ENCODE measurements around the gene WNT7B. TPM values are rescaled to one million over a fixed set of nuclear protein-coding genes. Genes with fewer than 3 reads are reported as not detected.

The WNT7B gene
- total RNA-seq, 2 experiments from 2014 or later: not detected

GRCh38 chr22:45911601-45912271 is 65.2 kb downstream of the WNT7B start:
- POLR2A ChIA-PET: no interaction called here
- Mint-ChIP-seq H3K36me3 (no peaks in the 10 kb centered on the region), H3K9me3 (peaks cover 8% of the 10 kb centered on the region), H3K27me3 (peaks cover 3% of the 10 kb centered on the region), H3K4me3 (no peak overlapping the region), H3K4me1 (no peaks in the 10 kb centered on the region), H3K27ac (no peak overlapping the region)
- ATAC-seq (ENCODE audit: low read depth) (no peak), DNase-seq (no peak)

- DNase-seq (no peak), ATAC-seq (ENCODE audit: low read depth) (no peak)
- H3K9me3 Mint-ChIP-seq: peaks cover 8% of the 10 kb centered on the region
- POLR2A ChIA-PET: no interaction called here
- no peak overlapping the region for H3K27ac Mint-ChIP-seq
- no peaks in the 10 kb centered on the region for H3K4me1 Mint-ChIP-seq
- peaks cover 3% of the 10 kb centered on the region for H3K27me3 Mint-ChIP-seq
- H3K36me3 Mint-ChIP-seq: no peaks in the 10 kb centered on the region
- no peak overlapping the region for H3K4me3 Mint-ChIP-seq
Measured at GRCh38 chr22:45910928-45911467, 66.0 kb downstream of the WNT7B start.

GRCh38 chr22:45908961-45909360 is 68.0 kb downstream of the WNT7B start:
- POLR2A ChIA-PET: no interaction called here
- no peak overlapping the region for H3K27ac Mint-ChIP-seq

GRCh38 chr22:45907996-45908395 is 69.0 kb downstream of the WNT7B start:
- ATAC-seq (ENCODE audit: low read depth): no peak
- POLR2A ChIA-PET: no interaction called here
- H3K4me1 Mint-ChIP-seq: no peaks in the 10 kb centered on the region
- DNase-seq: no peak
- peaks cover 3% of the 10 kb centered on the region for H3K27me3 Mint-ChIP-seq
- no peak overlapping the region for H3K27ac Mint-ChIP-seq
- H3K4me3 Mint-ChIP-seq: no peak overlapping the region
- H3K9me3 Mint-ChIP-seq: no peaks in the 10 kb centered on the region
- no peaks in the 10 kb centered on the region for H3K36me3 Mint-ChIP-seq

More at GRCh38 chr22:45908961-45909360, 68.0 kb downstream of the WNT7B start:
- H3K4me3 Mint-ChIP-seq: no peak overlapping the region
- DNase-seq (no peak), ATAC-seq (ENCODE audit: low read depth) (no peak)
- no peaks in the 10 kb centered on the region for H3K4me1 Mint-ChIP-seq
- H3K9me3 Mint-ChIP-seq: peaks cover 4% of the 10 kb centered on the region
- peaks cover 3% of the 10 kb centered on the region for H3K27me3 Mint-ChIP-seq
- no peaks in the 10 kb centered on the region for H3K36me3 Mint-ChIP-seq

- ATAC-seq (ENCODE audit: low read depth) (no peak), DNase-seq (no peak)
- H3K4me1 Mint-ChIP-seq: no peaks in the 10 kb centered on the region
- POLR2A ChIA-PET: interaction anchor here (0.7 kb wide), 1 partner anchor 496 kb away, joined by 3 read pairs; no protein-coding TSS in a partner anchor
- no peak overlapping the region for H3K27ac Mint-ChIP-seq
- no peak overlapping the region for H3K4me3 Mint-ChIP-seq
- H3K9me3 Mint-ChIP-seq: no peaks in the 10 kb centered on the region
- no peaks in the 10 kb centered on the region for H3K36me3 Mint-ChIP-seq
- H3K27me3 Mint-ChIP-seq: peaks cover 7% of the 10 kb centered on the region
Measured at GRCh38 chr22:45907378-45907777, 69.6 kb downstream of the WNT7B start.

GRCh38 chr22:45906946-45907345 is 70.0 kb downstream of the WNT7B start:
- Mint-ChIP-seq H3K36me3 (no peaks in the 10 kb centered on the region), H3K4me1 (no peaks in the 10 kb centered on the region), H3K9me3 (no peaks in the 10 kb centered on the region), H3K27me3 (peaks cover 10% of the 10 kb centered on the region), H3K4me3 (no peak overlapping the region), H3K27ac (no peak overlapping the region)
- ATAC-seq (ENCODE audit: low read depth): no peak
- POLR2A ChIA-PET: interaction anchor here (0.7 kb wide), 1 partner anchor 496 kb away, joined by 3 read pairs; no protein-coding TSS in a partner anchor
- no peak for DNase-seq

- Mint-ChIP-seq H3K4me1 (no peaks in the 10 kb centered on the region), H3K27ac (no peak overlapping the region), H3K4me3 (no peak overlapping the region), H3K27me3 (peaks cover 10% of the 10 kb centered on the region), H3K9me3 (no peaks in the 10 kb centered on the region), H3K36me3 (no peaks in the 10 kb centered on the region)
- POLR2A ChIA-PET: interaction anchor here (0.7 kb wide), 1 partner anchor 497 kb away, joined by 3 read pairs; no protein-coding TSS in a partner anchor
- DNase-seq (no peak), ATAC-seq (ENCODE audit: low read depth) (no peak)
Measured at GRCh38 chr22:45905924-45906865, 70.8 kb downstream of the WNT7B start.

- Mint-ChIP-seq H3K27ac (no peak overlapping the region), H3K4me3 (no peak overlapping the region), H3K27me3 (peaks cover 10% of the 10 kb centered on the region), H3K36me3 (no peaks in the 10 kb centered on the region), H3K4me1 (no peaks in the 10 kb centered on the region), H3K9me3 (no peaks in the 10 kb centered on the region)
- POLR2A ChIA-PET: no interaction called here
- ATAC-seq (ENCODE audit: low read depth) (no peak), DNase-seq (no peak)
Measured at GRCh38 chr22:45905326-45905923, 71.5 kb downstream of the WNT7B start.

- no peak for DNase-seq
- H3K4me3 Mint-ChIP-seq: no peak overlapping the region
- H3K27ac Mint-ChIP-seq: no peak overlapping the region
- no peaks in the 10 kb centered on the region for H3K4me1 Mint-ChIP-seq
- POLR2A ChIA-PET: no interaction called here
- no peak for ATAC-seq (ENCODE audit: low read depth)
- no peaks in the 10 kb centered on the region for H3K9me3 Mint-ChIP-seq
- peaks cover 10% of the 10 kb centered on the region for H3K27me3 Mint-ChIP-seq
- no peaks in the 10 kb centered on the region for H3K36me3 Mint-ChIP-seq
Measured at GRCh38 chr22:45904236-45904635, 72.7 kb downstream of the WNT7B start.

GRCh38 chr22:45903355-45904135 is 73.4 kb downstream of the WNT7B start:
- H3K9me3 Mint-ChIP-seq: no peaks in the 10 kb centered on the region
- ATAC-seq (ENCODE audit: low read depth): no peak
- no peaks in the 10 kb centered on the region for H3K36me3 Mint-ChIP-seq

GRCh38 chr22:45897736-45898135 is 79.2 kb downstream of the WNT7B start:
- no peak overlapping the region for H3K4me3 Mint-ChIP-seq
- no peaks in the 10 kb centered on the region for H3K36me3 Mint-ChIP-seq
- POLR2A ChIA-PET: no interaction called here
- H3K27ac Mint-ChIP-seq: no peak overlapping the region
- H3K4me1 Mint-ChIP-seq: no peaks in the 10 kb centered on the region
- H3K27me3 Mint-ChIP-seq: peaks cover 6% of the 10 kb centered on the region
- H3K9me3 Mint-ChIP-seq: no peaks in the 10 kb centered on the region
- no peak for DNase-seq
- ATAC-seq (ENCODE audit: low read depth): no peak

More at GRCh38 chr22:45903355-45904135, 73.4 kb downstream of the WNT7B start:
- POLR2A ChIA-PET: no interaction called here
- Mint-ChIP-seq H3K4me3 (no peak overlapping the region), H3K4me1 (no peaks in the 10 kb centered on the region), H3K27me3 (peaks cover 10% of the 10 kb centered on the region), H3K27ac (no peak overlapping the region)
- DNase-seq: no peak

- H3K4me3 Mint-ChIP-seq: no peak overlapping the region
- no peaks in the 10 kb centered on the region for H3K36me3 Mint-ChIP-seq
- no peaks in the 10 kb centered on the region for H3K9me3 Mint-ChIP-seq
- no peak for DNase-seq
- no peak overlapping the region for H3K27ac Mint-ChIP-seq
- POLR2A ChIA-PET: no interaction called here
- no peak for ATAC-seq (ENCODE audit: low read depth)
- H3K4me1 Mint-ChIP-seq: no peaks in the 10 kb centered on the region
- H3K27me3 Mint-ChIP-seq: no peaks in the 10 kb centered on the region
Measured at GRCh38 chr22:45896964-45897538, 79.9 kb downstream of the WNT7B start.

Data from activated naive CD8-positive, alpha-beta T cell treated with anti-CD3 and anti-CD28 coated beads, Interleukin-2, amount 10 ng/mL, durations not matched to agents 7 days and 5 days (primary cell).